Measurements from ENCODE around the gene CADM3. TPM values are rescaled to one million over a fixed set of nuclear protein-coding genes. Genes with fewer than 3 reads are reported as not detected.

Gene CADM3
- total RNA-seq, 1 experiment from 2014 or later = not detected

- Histone ChIP-seq H3K9me3 (no peaks in the 10 kb centered on the region), H3K27me3 (peaks cover 60% of the 10 kb centered on the region), H3K36me3 (no peaks in the 10 kb centered on the region), H3K4me3 (no peak overlapping the region)
- no peak for DNase-seq
Measured at GRCh38 chr1:159168043-159168442, 3.4 kb upstream of the CADM3 start.

- H3K9me3 ChIP-seq = no peaks in the 10 kb centered on the region
- no peaks in the 10 kb centered on the region for H3K36me3 ChIP-seq
- no peak for DNase-seq
- no peak overlapping the region for H3K4me3 ChIP-seq
- peaks cover 60% of the 10 kb centered on the region for H3K27me3 ChIP-seq
Measured at GRCh38 chr1:159170639-159171038, 776 bp upstream of the CADM3 start.

- H3K9me3 ChIP-seq = no peaks in the 10 kb centered on the region
- peak; percentile 8 for DNase-seq
- no peaks in the 10 kb centered on the region for H3K36me3 ChIP-seq
- H3K4me3 ChIP-seq = no peak overlapping the region
- peaks cover 52% of the 10 kb centered on the region for H3K27me3 ChIP-seq
Measured at GRCh38 chr1:159171688-159172501, 480 bp downstream of the CADM3 start.

GRCh38 chr1:159172614-159173291, 1.3 kb downstream of the CADM3 start:
- Histone ChIP-seq H3K4me3 (no peak overlapping the region), H3K27me3 (peaks cover 47% of the 10 kb centered on the region), H3K9me3 (no peaks in the 10 kb centered on the region), H3K36me3 (no peaks in the 10 kb centered on the region)
- DNase-seq = peak; percentile 1

- peaks cover 41% of the 10 kb centered on the region for H3K27me3 ChIP-seq
- DNase-seq = no peak
- no peaks in the 10 kb centered on the region for H3K9me3 ChIP-seq
- no peak overlapping the region for H3K4me3 ChIP-seq
- no peaks in the 10 kb centered on the region for H3K36me3 ChIP-seq
Measured at GRCh38 chr1:159173320-159173719, 1.9 kb downstream of the CADM3 start.

GRCh38 chr1:159175571-159175970, 4.2 kb downstream of the CADM3 start:
- Histone ChIP-seq H3K9me3 (no peaks in the 10 kb centered on the region), H3K27me3 (peaks cover 20% of the 10 kb centered on the region), H3K36me3 (no peaks in the 10 kb centered on the region), H3K4me3 (no peak overlapping the region)
- DNase-seq = no peak

- peaks cover 5% of the 10 kb centered on the region for H3K27me3 ChIP-seq
- no peak overlapping the region for H3K4me3 ChIP-seq
- H3K9me3 ChIP-seq = no peaks in the 10 kb centered on the region
- no peaks in the 10 kb centered on the region for H3K36me3 ChIP-seq
- DNase-seq = peak; percentile 24
Measured at GRCh38 chr1:159177272-159177907, 6.0 kb downstream of the CADM3 start.

GRCh38 chr1:159179906-159180305, 8.5 kb downstream of the CADM3 start:
- no peak for DNase-seq
- peaks cover 2% of the 10 kb centered on the region; the same call in 1 of the 2 replicates for H3K27me3 ChIP-seq
- no peaks in the 10 kb centered on the region for H3K9me3 ChIP-seq
- H3K36me3 ChIP-seq = no peaks in the 10 kb centered on the region
- no peak overlapping the region for H3K4me3 ChIP-seq

- no peak for DNase-seq
- no peaks in the 10 kb centered on the region for H3K9me3 ChIP-seq
- no peaks in the 10 kb centered on the region for H3K36me3 ChIP-seq
- H3K27me3 ChIP-seq = no peaks in the 10 kb centered on the region
- no peak overlapping the region for H3K4me3 ChIP-seq
Measured at GRCh38 chr1:159180516-159180915, 9.1 kb downstream of the CADM3 start.

- no peak for DNase-seq
- Histone ChIP-seq H3K27me3 (no peaks in the 10 kb centered on the region; the same call in 1 of the 2 replicates), H3K36me3 (no peaks in the 10 kb centered on the region), H3K9me3 (no peaks in the 10 kb centered on the region), H3K4me3 (no peak overlapping the region)
Measured at GRCh38 chr1:159181328-159182024, 10.1 kb downstream of the CADM3 start.

GRCh38 chr1:159184201-159184600, 12.8 kb downstream of the CADM3 start:
- H3K9me3 ChIP-seq = no peaks in the 10 kb centered on the region
- H3K27me3 ChIP-seq = peaks cover 20% of the 10 kb centered on the region
- no peak for DNase-seq
- no peak overlapping the region for H3K4me3 ChIP-seq
- no peaks in the 10 kb centered on the region for H3K36me3 ChIP-seq

- no peak for DNase-seq
- Histone ChIP-seq H3K4me3 (no peak overlapping the region), H3K27me3 (peaks cover 22% of the 10 kb centered on the region), H3K36me3 (no peaks in the 10 kb centered on the region), H3K9me3 (no peaks in the 10 kb centered on the region)
Measured at GRCh38 chr1:159185121-159185520, 13.7 kb downstream of the CADM3 start.

- DNase-seq = no peak
- Histone ChIP-seq H3K4me3 (no peak overlapping the region), H3K9me3 (no peaks in the 10 kb centered on the region), H3K27me3 (peaks cover 30% of the 10 kb centered on the region), H3K36me3 (no peaks in the 10 kb centered on the region)
Measured at GRCh38 chr1:159187033-159187432, 15.6 kb downstream of the CADM3 start.

- Histone ChIP-seq H3K27me3 (peaks cover 30% of the 10 kb centered on the region), H3K4me3 (no peak overlapping the region), H3K9me3 (no peaks in the 10 kb centered on the region), H3K36me3 (no peaks in the 10 kb centered on the region)
- DNase-seq = no peak
Measured at GRCh38 chr1:159187647-159188374, 16.4 kb downstream of the CADM3 start.

GRCh38 chr1:159188375-159188788, 17.0 kb downstream of the CADM3 start:
- DNase-seq = peak; percentile 44

GRCh38 chr1:159190441-159190840, 19.0 kb downstream of the CADM3 start:
- peaks cover 30% of the 10 kb centered on the region for H3K27me3 ChIP-seq
- no peak overlapping the region for H3K4me3 ChIP-seq
- no peak for DNase-seq
- no peaks in the 10 kb centered on the region for H3K9me3 ChIP-seq
- H3K36me3 ChIP-seq = no peaks in the 10 kb centered on the region

More at GRCh38 chr1:159188375-159188788, 17.0 kb downstream of the CADM3 start:
- Histone ChIP-seq H3K27me3 (peaks cover 30% of the 10 kb centered on the region), H3K9me3 (no peaks in the 10 kb centered on the region), H3K36me3 (no peaks in the 10 kb centered on the region), H3K4me3 (no peak overlapping the region)

Measured in MG63 (cell line).